Dendritic cell treated with granulocyte-macrophage colony-stimulating factor and Interleukin-4, amounts not matched to agents 40 ng/mL and 50 ng/mL, for 4 days (primary cell): ENCODE data around the gene SLCO2B1.

Experiments
- H3K27ac Mint-ChIP-seq: one replicate; pipeline ENCODE4 v1.8.0; 2022; ENCODE audit warnings: mild to moderate bottlenecking, mixed read lengths
- H3K27me3 Mint-ChIP-seq: one replicate; pipeline ENCODE4 v1.8.0; 2022; ENCODE audit warnings: mild to moderate bottlenecking, mixed read lengths
- H3K36me3 Mint-ChIP-seq: one replicate; pipeline ENCODE4 v1.8.0; 2022; ENCODE audit warnings: low read depth, mixed read lengths
- H3K4me1 Mint-ChIP-seq: one replicate; pipeline ENCODE4 v1.8.0; 2022; ENCODE audit warnings: low read depth, mixed read lengths
- H3K4me3 Mint-ChIP-seq: one replicate; pipeline ENCODE4 v1.8.0; 2022; ENCODE audit warnings: mild to moderate bottlenecking, moderate library complexity, mixed read lengths
- H3K9me3 Mint-ChIP-seq: one replicate; pipeline ENCODE4 v1.8.0; 2022; ENCODE audit warnings: mixed read lengths
- intact Hi-C: fragments of 100-400 bp; cut with micrococcal nuclease; formaldehyde crosslinking; loops from one replicate; pipeline ENCODE4 v1.15.0; 2022

The SLCO2B1 gene

GRCh38 chr11:75212411-75212810 is 61.5 kb downstream of the SLCO2B1 start:
- Mint-ChIP-seq H3K4me1 (peaks cover under 1% of the 10 kb centered on the region), H3K27ac (no peak overlapping the region), H3K27me3 (peaks cover 21% of the 10 kb centered on the region), H3K36me3 (peaks cover under 1% of the 10 kb centered on the region), H3K4me3 (no peak overlapping the region), H3K9me3 (no peaks in the 10 kb centered on the region)
- intact Hi-C loops = no loop called here

- intact Hi-C loops = loop anchor here (1.0 kb wide), 1 partner anchor 20 kb away; no protein-coding TSS in a partner anchor
- Mint-ChIP-seq H3K36me3 (no peaks in the 10 kb centered on the region), H3K9me3 (no peaks in the 10 kb centered on the region), H3K27ac (no peak overlapping the region), H3K4me1 (no peaks in the 10 kb centered on the region), H3K27me3 (peaks cover 33% of the 10 kb centered on the region), H3K4me3 (no peak overlapping the region)
Observed at GRCh38 chr11:75214411-75214821, 63.5 kb downstream of the SLCO2B1 start.

GRCh38 chr11:75214843-75215242 is 63.9 kb downstream of the SLCO2B1 start:
- intact Hi-C loops = loop anchor here (1.0 kb wide), 1 partner anchor 19 kb away; no protein-coding TSS in a partner anchor
- peaks cover 36% of the 10 kb centered on the region for H3K27me3 Mint-ChIP-seq
- no peak overlapping the region for H3K27ac Mint-ChIP-seq
- H3K36me3 Mint-ChIP-seq = no peaks in the 10 kb centered on the region
- no peaks in the 10 kb centered on the region for H3K4me1 Mint-ChIP-seq
- H3K9me3 Mint-ChIP-seq = no peaks in the 10 kb centered on the region
- no peak overlapping the region for H3K4me3 Mint-ChIP-seq

- Mint-ChIP-seq H3K27me3 (peaks cover 29% of the 10 kb centered on the region), H3K4me3 (no peak overlapping the region), H3K27ac (no peak overlapping the region), H3K36me3 (no peaks in the 10 kb centered on the region), H3K9me3 (no peaks in the 10 kb centered on the region), H3K4me1 (no peaks in the 10 kb centered on the region)
- intact Hi-C loops = no loop called here
Observed at GRCh38 chr11:75219869-75220268, 69.0 kb downstream of the SLCO2B1 start.

- no peaks in the 10 kb centered on the region for H3K4me1 Mint-ChIP-seq
- no peak overlapping the region for H3K27ac Mint-ChIP-seq
- intact Hi-C loops = no loop called here
- no peak overlapping the region for H3K4me3 Mint-ChIP-seq
- no peaks in the 10 kb centered on the region for H3K9me3 Mint-ChIP-seq
- no peaks in the 10 kb centered on the region for H3K36me3 Mint-ChIP-seq
- H3K27me3 Mint-ChIP-seq = peaks cover 20% of the 10 kb centered on the region
Observed at GRCh38 chr11:75223954-75224643, 73.2 kb downstream of the SLCO2B1 start.

- intact Hi-C loops = no loop called here
- Mint-ChIP-seq H3K36me3 (no peaks in the 10 kb centered on the region), H3K27ac (no peak overlapping the region), H3K9me3 (no peaks in the 10 kb centered on the region), H3K4me3 (no peak overlapping the region), H3K27me3 (peaks cover 25% of the 10 kb centered on the region), H3K4me1 (no peaks in the 10 kb centered on the region)
Observed at GRCh38 chr11:75225794-75226193, 74.9 kb downstream of the SLCO2B1 start.

GRCh38 chr11:75229466-75229865 is 78.6 kb downstream of the SLCO2B1 start:
- no peaks in the 10 kb centered on the region for H3K4me1 Mint-ChIP-seq
- no peaks in the 10 kb centered on the region for H3K36me3 Mint-ChIP-seq
- intact Hi-C loops = no loop called here
- H3K4me3 Mint-ChIP-seq = no peak overlapping the region
- no peak overlapping the region for H3K27ac Mint-ChIP-seq
- H3K27me3 Mint-ChIP-seq = peaks cover 35% of the 10 kb centered on the region
- H3K9me3 Mint-ChIP-seq = no peaks in the 10 kb centered on the region

GRCh38 chr11:75230621-75231020 is 79.7 kb downstream of the SLCO2B1 start:
- Mint-ChIP-seq H3K27ac (no peak overlapping the region), H3K4me3 (no peak overlapping the region), H3K36me3 (no peaks in the 10 kb centered on the region), H3K4me1 (no peaks in the 10 kb centered on the region), H3K9me3 (no peaks in the 10 kb centered on the region), H3K27me3 (peaks cover 31% of the 10 kb centered on the region)
- intact Hi-C loops = no loop called here

GRCh38 chr11:75233754-75234172 is 82.9 kb downstream of the SLCO2B1 start:
- Mint-ChIP-seq H3K27me3 (peaks cover 51% of the 10 kb centered on the region), H3K36me3 (no peaks in the 10 kb centered on the region), H3K9me3 (no peaks in the 10 kb centered on the region), H3K4me1 (no peaks in the 10 kb centered on the region), H3K4me3 (no peak overlapping the region), H3K27ac (no peak overlapping the region)
- intact Hi-C loops = loop anchor here (1.0 kb wide), 1 partner anchor 19 kb away; no protein-coding TSS in a partner anchor

- Mint-ChIP-seq H3K36me3 (no peaks in the 10 kb centered on the region), H3K27me3 (peaks cover 59% of the 10 kb centered on the region), H3K27ac (no peak overlapping the region), H3K4me3 (no peak overlapping the region), H3K4me1 (peaks cover 8% of the 10 kb centered on the region), H3K9me3 (no peaks in the 10 kb centered on the region)
- intact Hi-C loops = no loop called here
Observed at GRCh38 chr11:75236062-75236461, 85.2 kb downstream of the SLCO2B1 start.

- Mint-ChIP-seq H3K4me3 (no peak overlapping the region), H3K9me3 (no peaks in the 10 kb centered on the region), H3K36me3 (no peaks in the 10 kb centered on the region), H3K27me3 (peaks cover 56% of the 10 kb centered on the region), H3K27ac (no peak overlapping the region), H3K4me1 (peaks cover 9% of the 10 kb centered on the region)
- intact Hi-C loops = no loop called here
Observed at GRCh38 chr11:75237050-75237449, 86.1 kb downstream of the SLCO2B1 start.

GRCh38 chr11:75238595-75239440 is 87.9 kb downstream of the SLCO2B1 start:
- Mint-ChIP-seq H3K36me3 (no peaks in the 10 kb centered on the region), H3K4me3 (no peak overlapping the region), H3K9me3 (no peaks in the 10 kb centered on the region), H3K4me1 (peaks cover 15% of the 10 kb centered on the region), H3K27ac (no peak overlapping the region), H3K27me3 (peaks cover 68% of the 10 kb centered on the region)
- intact Hi-C loops = no loop called here

GRCh38 chr11:75239531-75240290 is 88.8 kb downstream of the SLCO2B1 start:
- intact Hi-C loops = loop anchor here (2.0 to 5.0 kb wide), 2 partner anchors 32 to 95 kb away; no protein-coding TSS in a partner anchor
- Mint-ChIP-seq H3K27ac (no peak overlapping the region), H3K4me1 (peaks cover 15% of the 10 kb centered on the region), H3K27me3 (peaks cover 74% of the 10 kb centered on the region), H3K4me3 (peak overlapping the region; percentile 75), H3K9me3 (no peaks in the 10 kb centered on the region), H3K36me3 (no peaks in the 10 kb centered on the region)
